Measurements from ENCODE around the gene LMO3.

Gene LMO3

DNA sequence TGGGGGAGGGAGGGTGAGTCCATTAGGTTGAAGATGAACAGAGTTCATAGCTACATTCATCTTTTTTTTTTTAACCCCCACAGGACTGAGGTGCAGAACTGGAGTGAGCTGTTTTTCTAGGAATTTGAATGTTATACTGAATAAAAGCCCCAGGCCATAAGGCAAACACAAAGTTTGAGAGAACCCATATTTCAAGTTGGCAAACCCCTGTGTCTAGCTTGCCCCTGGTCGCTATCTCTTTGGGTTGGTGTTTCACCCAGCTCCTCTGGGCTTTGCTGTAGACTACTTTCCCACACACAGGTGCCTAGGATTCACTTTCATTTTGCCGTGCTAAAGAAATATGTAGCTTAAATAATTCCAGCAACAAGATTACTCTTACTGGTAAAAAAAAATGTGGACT lies 5.2 kb upstream of the LMO3 start:
- TF ChIP-seq BACH2 (CRISPR knock-in tag; IDR thresholded peaks at IDR 0.05; ENCODE audit: borderline replicate concordance) = no peak
- no peak for TF ChIP-seq PPARA (CRISPR knock-in tag; IDR thresholded peaks at IDR 0.05; ENCODE audit: borderline replicate concordance)
- TF ChIP-seq, protein P1, sequence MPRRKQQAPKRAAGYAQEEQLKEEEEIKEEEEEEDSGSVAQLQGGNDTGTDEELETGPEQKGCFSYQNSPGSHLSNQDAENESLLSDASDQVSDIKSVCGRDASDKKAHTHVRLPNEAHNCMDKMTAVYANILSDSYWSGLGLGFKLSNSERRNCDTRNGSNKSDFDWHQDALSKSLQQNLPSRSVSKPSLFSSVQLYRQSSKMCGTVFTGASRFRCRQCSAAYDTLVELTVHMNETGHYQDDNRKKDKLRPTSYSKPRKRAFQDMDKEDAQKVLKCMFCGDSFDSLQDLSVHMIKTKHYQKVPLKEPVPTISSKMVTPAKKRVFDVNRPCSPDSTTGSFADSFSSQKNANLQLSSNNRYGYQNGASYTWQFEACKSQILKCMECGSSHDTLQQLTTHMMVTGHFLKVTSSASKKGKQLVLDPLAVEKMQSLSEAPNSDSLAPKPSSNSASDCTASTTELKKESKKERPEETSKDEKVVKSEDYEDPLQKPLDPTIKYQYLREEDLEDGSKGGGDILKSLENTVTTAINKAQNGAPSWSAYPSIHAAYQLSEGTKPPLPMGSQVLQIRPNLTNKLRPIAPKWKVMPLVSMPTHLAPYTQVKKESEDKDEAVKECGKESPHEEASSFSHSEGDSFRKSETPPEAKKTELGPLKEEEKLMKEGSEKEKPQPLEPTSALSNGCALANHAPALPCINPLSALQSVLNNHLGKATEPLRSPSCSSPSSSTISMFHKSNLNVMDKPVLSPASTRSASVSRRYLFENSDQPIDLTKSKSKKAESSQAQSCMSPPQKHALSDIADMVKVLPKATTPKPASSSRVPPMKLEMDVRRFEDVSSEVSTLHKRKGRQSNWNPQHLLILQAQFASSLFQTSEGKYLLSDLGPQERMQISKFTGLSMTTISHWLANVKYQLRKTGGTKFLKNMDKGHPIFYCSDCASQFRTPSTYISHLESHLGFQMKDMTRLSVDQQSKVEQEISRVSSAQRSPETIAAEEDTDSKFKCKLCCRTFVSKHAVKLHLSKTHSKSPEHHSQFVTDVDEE (CRISPR knock-in tag; IDR thresholded peaks at IDR 0.05) = no peak
- TF ChIP-seq GLIS3 (CRISPR knock-in tag; IDR thresholded peaks at IDR 0.05) = no peak
- TF ChIP-seq, protein P2, sequence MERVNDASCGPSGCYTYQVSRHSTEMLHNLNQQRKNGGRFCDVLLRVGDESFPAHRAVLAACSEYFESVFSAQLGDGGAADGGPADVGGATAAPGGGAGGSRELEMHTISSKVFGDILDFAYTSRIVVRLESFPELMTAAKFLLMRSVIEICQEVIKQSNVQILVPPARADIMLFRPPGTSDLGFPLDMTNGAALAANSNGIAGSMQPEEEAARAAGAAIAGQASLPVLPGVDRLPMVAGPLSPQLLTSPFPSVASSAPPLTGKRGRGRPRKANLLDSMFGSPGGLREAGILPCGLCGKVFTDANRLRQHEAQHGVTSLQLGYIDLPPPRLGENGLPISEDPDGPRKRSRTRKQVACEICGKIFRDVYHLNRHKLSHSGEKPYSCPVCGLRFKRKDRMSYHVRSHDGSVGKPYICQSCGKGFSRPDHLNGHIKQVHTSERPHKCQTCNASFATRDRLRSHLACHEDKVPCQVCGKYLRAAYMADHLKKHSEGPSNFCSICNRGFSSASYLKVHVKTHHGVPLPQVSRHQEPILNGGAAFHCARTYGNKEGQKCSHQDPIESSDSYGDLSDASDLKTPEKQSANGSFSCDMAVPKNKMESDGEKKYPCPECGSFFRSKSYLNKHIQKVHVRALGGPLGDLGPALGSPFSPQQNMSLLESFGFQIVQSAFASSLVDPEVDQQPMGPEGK (CRISPR knock-in tag; IDR thresholded peaks at IDR 0.05; ENCODE audit: borderline replicate concordance) = no peak
- TF ChIP-seq TCF4 (CRISPR knock-in tag; IDR thresholded peaks at IDR 0.05; ENCODE audit: borderline replicate concordance) = no peak
- TF ChIP-seq ZFP3 (CRISPR knock-in tag; IDR thresholded peaks at IDR 0.05) = no peak
- no peak for TF ChIP-seq CSDC2 (CRISPR knock-in tag; IDR thresholded peaks at IDR 0.05)
- no peak for TF ChIP-seq ZNF8 (CRISPR knock-in tag; IDR thresholded peaks at IDR 0.05)
- TF ChIP-seq ZNF70 (CRISPR knock-in tag; IDR thresholded peaks at IDR 0.05) = no peak
- no peak for TF ChIP-seq ARNTL (CRISPR knock-in tag; IDR thresholded peaks at IDR 0.05; ENCODE audit: borderline replicate concordance, low read depth)
- TF ChIP-seq, protein P3, sequence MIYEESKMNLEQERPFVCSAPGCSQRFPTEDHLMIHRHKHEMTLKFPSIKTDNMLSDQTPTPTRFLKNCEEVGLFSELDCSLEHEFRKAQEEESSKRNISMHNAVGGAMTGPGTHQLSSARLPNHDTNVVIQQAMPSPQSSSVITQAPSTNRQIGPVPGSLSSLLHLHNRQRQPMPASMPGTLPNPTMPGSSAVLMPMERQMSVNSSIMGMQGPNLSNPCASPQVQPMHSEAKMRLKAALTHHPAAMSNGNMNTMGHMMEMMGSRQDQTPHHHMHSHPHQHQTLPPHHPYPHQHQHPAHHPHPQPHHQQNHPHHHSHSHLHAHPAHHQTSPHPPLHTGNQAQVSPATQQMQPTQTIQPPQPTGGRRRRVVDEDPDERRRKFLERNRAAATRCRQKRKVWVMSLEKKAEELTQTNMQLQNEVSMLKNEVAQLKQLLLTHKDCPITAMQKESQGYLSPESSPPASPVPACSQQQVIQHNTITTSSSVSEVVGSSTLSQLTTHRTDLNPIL (CRISPR knock-in tag; IDR thresholded peaks at IDR 0.05; ENCODE audit: low read depth) = no peak
- TF ChIP-seq, protein P4, sequence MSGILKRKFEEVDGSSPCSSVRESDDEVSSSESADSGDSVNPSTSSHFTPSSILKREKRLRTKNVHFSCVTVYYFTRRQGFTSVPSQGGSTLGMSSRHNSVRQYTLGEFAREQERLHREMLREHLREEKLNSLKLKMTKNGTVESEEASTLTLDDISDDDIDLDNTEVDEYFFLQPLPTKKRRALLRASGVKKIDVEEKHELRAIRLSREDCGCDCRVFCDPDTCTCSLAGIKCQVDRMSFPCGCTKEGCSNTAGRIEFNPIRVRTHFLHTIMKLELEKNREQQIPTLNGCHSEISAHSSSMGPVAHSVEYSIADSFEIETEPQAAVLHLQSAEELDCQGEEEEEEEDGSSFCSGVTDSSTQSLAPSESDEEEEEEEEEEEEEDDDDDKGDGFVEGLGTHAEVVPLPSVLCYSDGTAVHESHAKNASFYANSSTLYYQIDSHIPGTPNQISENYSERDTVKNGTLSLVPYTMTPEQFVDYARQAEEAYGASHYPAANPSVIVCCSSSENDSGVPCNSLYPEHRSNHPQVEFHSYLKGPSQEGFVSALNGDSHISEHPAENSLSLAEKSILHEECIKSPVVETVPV (CRISPR knock-in tag; IDR thresholded peaks at IDR 0.05) = no peak
- TF ChIP-seq SNAI2 (CRISPR knock-in tag; IDR thresholded peaks at IDR 0.05) = no peak
- TF ChIP-seq ZC3H10 (CRISPR knock-in tag; IDR thresholded peaks at IDR 0.05) = no peak
- no peak for ATAC-seq

DNA sequence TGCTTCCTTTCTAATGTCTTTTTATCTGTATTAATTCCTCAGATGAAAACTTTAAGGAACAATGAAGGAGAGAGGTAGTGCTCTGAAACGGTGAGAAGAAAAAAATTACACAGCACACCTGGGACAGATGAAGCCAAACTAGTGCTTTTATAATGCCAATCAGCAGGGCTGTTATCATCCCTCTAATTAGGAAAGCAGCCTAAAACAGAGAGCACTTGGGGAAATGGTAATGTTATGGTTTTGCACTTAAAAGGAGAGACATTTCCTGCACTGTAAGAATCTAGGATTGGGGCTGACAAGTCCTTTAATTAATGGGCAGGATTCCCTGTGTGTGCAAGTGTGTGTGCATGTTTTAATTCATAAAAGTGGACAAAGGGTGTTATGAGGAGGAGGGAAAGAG lies 4.8 kb upstream of the LMO3 start:
- no peak for ATAC-seq
- TF ChIP-seq, protein P1 (CRISPR knock-in tag; IDR thresholded peaks at IDR 0.05) = no peak
- TF ChIP-seq TOX (CRISPR knock-in tag; IDR thresholded peaks at IDR 0.05; ENCODE audit: borderline replicate concordance) (no peak), ZFP3 (CRISPR knock-in tag; IDR thresholded peaks at IDR 0.05) (no peak), RARB (CRISPR knock-in tag; IDR thresholded peaks at IDR 0.05) (no peak), ZNF565 (CRISPR knock-in tag; conservative IDR thresholded peaks at IDR 0.05; ENCODE audit: low read depth) (no peak), SNAI2 (CRISPR knock-in tag; IDR thresholded peaks at IDR 0.05) (no peak), TCF4 (CRISPR knock-in tag; IDR thresholded peaks at IDR 0.05; ENCODE audit: borderline replicate concordance) (no peak), GLIS3 (CRISPR knock-in tag; IDR thresholded peaks at IDR 0.05) (no peak), PPARA (CRISPR knock-in tag; IDR thresholded peaks at IDR 0.05; ENCODE audit: borderline replicate concordance) (no peak)
- TF ChIP-seq, protein P4 (CRISPR knock-in tag; IDR thresholded peaks at IDR 0.05) = no peak
- TF ChIP-seq, protein P2 (CRISPR knock-in tag; IDR thresholded peaks at IDR 0.05; ENCODE audit: borderline replicate concordance) = no peak

Measured in SK-N-SH treated with all-trans-retinoic acid at 6 μM for 48 hours (cell line).